Tibial nerve (tissue), 4 donors: ENCODE measurements around the gene PRCD. TPM values are rescaled to one million over a fixed set of nuclear protein-coding genes. Genes with fewer than 3 reads are reported as not detected.
A peak's percentile ranks its signal among the peaks of the same experiment; 100 is the strongest.

Source experiments
- DNase-seq, 2 donors: peaks; one replicate each; pipeline ENCODE4 v3.0.0-alpha.2; 2019; ENCODE audit warnings: low spot score in 2 of 2
- H3K27ac ChIP-seq, 4 donors: fragments of 200-600 bp; sonication (generic) in 3 of 4; one replicate each; pipeline ENCODE4 v1.5.1; 2017 to 2019; ENCODE audit warnings: mild to moderate bottlenecking in 1 of 4
- H3K27me3 ChIP-seq, 2 donors: fragments of 200-600 bp; sonication (generic) in 1 of 2; one replicate each; pipeline versions ENCODE4 v1.5.1 to v1.6.0; 2017 to 2019
- H3K36me3 ChIP-seq, 3 donors: fragments of 200-600 bp; sonication (generic); one replicate each; pipeline ENCODE4 v1.5.1; 2018 to 2019
- H3K4me1 ChIP-seq, 4 donors: fragments of 200-600 bp; sonication (generic) in 3 of 4; one replicate each; pipeline ENCODE4 v1.5.1; 2017 to 2019
- H3K4me3 ChIP-seq, 4 donors: fragments of 200-600 bp; sonication (generic) in 3 of 4; one replicate each; pipeline ENCODE4 v1.5.1; 2017 to 2019; ENCODE audit warnings: mild to moderate bottlenecking in 1 of 4, moderate library complexity in 1 of 4
- H3K9me3 ChIP-seq, 4 donors: fragments of 200-600 bp; sonication (generic) in 3 of 4; one replicate each; pipeline ENCODE4 v1.5.1; 2017 to 2019
- CTCF ChIP-seq, 5 experiments: fragments of 200-600 bp in 3 of 5; fragments of 450-650 bp in 2 of 5; sonication (generic) in 3 of 5; IDR thresholded peaks; one replicate each; pipeline ENCODE4 v1.5.1; 2016 to 2019; ENCODE audit warnings: antibody characterized with exemption in 5 of 5, mild to moderate bottlenecking in 3 of 5, moderate library complexity in 2 of 5
- EP300 ChIP-seq, 2 donors: sonication (generic); formaldehyde crosslinking; IDR thresholded peaks; one replicate each; pipeline ENCODE4 v1.6.1; 2017; ENCODE audit warnings: antibody characterized with exemption in 2 of 2, mild to moderate bottlenecking in 1 of 2
- POLR2A ChIP-seq, 2 donors: fragments of 450-650 bp; IDR thresholded peaks; one replicate each; pipeline ENCODE4 v1.6.1; 2017; ENCODE audit warnings: antibody characterized with exemption in 2 of 2, mild to moderate bottlenecking in 2 of 2, moderate library complexity in 2 of 2
- WGBS, 2 donors: methylation state at CpG; one replicate each; pipeline ENCODE4 v1.1.5; 2018; 5-methylcytosine and 5-hydroxymethylcytosine counted together
- total RNA-seq, 4 donors: library from RNA; depleted of rRNA; stranded (reverse); fragments of >200 nt; gene quantifications; one replicate each; pipeline ENCODE4 v1.1.0, GENCODE V29; 2016

Gene PRCD
- total RNA-seq, 4 donors from 2014 or later = 6.6 to 23.5 (median 14.1) TPM

DNA sequence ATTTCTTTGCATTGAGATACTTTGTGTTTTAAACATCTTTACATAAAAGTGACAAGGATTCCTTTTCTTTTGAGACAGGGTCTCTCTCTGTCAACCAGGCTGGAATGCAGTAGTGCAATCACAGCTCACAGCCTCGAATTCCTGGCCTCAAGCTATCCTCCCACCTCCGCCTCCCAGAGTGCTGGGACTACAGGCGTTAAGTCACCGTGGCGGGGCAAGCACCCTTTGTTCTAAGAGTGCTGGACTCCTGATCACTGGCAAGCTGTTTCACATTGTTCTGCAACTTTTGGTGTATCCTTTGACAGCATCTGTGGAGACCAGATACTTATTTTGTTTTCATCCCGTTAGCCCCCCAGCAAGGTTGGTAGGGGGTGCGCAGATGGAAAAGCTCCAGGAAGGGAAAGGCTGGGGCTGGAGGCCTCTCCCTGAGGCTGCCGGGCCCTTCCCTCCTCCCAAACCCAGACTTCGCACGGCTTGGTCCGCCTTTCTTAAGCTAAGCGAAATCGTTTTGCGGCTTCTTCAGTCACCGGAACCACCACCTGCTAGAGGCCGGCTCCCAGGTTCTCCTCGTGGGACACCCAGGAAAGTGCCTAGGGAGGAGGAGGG lies 44.7 kb downstream of the PRCD start:
- peak overlapping the region; percentile 86 to 95 (median 90) for H3K27ac ChIP-seq
- no peaks in the 10 kb centered on the region for H3K36me3 ChIP-seq
- WGBS, 2 donors = 17% methylated on average over 16 to 17 of the region's 17 CpGs
- no peak for DNase-seq
- TF ChIP-seq EP300 (IDR thresholded peaks at IDR 0.05) (no peak), CTCF (IDR thresholded peaks at IDR 0.05) (no peak), POLR2A (IDR thresholded peaks at IDR 0.05) (no peak)
- peaks cover 0 to 51% (median 15%) of the 10 kb centered on the region in 4 donors for H3K4me1 ChIP-seq
- H3K4me3 ChIP-seq = peak overlapping the region; percentile 56 to 76 (median 69)
- H3K9me3 ChIP-seq = no peaks in the 10 kb centered on the region
- peaks cover 0 to 12% of the 10 kb centered on the region in 2 donors for H3K27me3 ChIP-seq

DNA sequence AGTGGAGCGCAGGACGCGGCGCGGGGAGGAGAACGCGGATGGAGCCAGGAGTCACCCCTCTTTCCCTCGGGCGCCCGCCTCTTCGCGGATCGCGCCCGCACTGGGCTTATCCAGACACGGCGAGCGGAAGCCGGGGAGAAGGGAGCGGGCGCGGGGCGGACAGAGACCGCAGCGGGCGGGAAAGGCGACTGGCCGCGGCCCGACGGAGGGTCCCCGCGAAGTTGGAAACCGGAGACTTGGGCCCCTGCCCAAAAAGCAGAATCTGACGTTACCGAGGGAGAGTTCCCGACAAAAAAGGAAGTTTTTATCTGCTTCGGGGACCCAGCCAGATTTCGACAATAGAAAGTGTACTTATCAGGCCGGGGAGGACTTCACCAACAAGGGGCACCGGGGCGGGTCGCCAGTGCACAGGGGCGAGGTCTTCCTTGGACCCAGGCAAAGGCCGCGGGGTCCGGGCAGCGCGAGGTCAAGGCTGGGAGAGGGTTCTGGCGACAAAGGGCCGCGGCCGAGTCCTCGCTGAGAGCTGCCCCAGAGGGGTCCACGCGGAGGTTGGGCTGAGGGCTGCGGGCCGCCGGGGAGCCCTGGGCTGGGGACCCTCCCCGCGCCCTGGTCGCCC lies 45.3 kb downstream of the PRCD start:
- peak overlapping the region; percentile 56 to 76 (median 69) for H3K4me3 ChIP-seq
- TF ChIP-seq CTCF (IDR thresholded peaks at IDR 0.05) = no peak
- TF ChIP-seq POLR2A (IDR thresholded peaks at IDR 0.05) = no peak
- TF ChIP-seq EP300 (IDR thresholded peaks at IDR 0.05) = no peak
- H3K27ac ChIP-seq = peak overlapping the region; percentile 86 to 95 (median 90)
- WGBS, 2 donors = 0 to 2% methylated on average over 53 of the region's 62 CpGs
- no peaks in the 10 kb centered on the region for H3K36me3 ChIP-seq
- H3K4me1 ChIP-seq = peaks cover 0 to 48% (median 15%) of the 10 kb centered on the region in 4 donors
- DNase-seq = no peak
- H3K9me3 ChIP-seq = no peaks in the 10 kb centered on the region
- H3K27me3 ChIP-seq = peaks cover 0 to 12% of the 10 kb centered on the region in 2 donors

GRCh38 chr17:76585649-76586593 lies 46.1 kb downstream of the PRCD start, which contains the start of gene ST6GALNAC2:
Gene ST6GALNAC2 (minus strand): TSS chr17:76585860. CDS start chr17:76585808, 52 bp downstream.
- 1 to 2% methylated on average over 46 to 63 of the region's 84 CpGs for WGBS, 2 donors
- Histone ChIP-seq H3K4me3 (peak within 1 kb of the TSS; percentile 56 to 76 (median 69)), H3K27ac (peak within 1 kb of the TSS; percentile 86 to 95 (median 90)), H3K36me3 (no peaks in the 10 kb centered on the region), H3K9me3 (no peaks in the 10 kb centered on the region), H3K27me3 (peaks cover 0 to 12% of the 10 kb centered on the region in 2 donors), H3K4me1 (peaks cover 0 to 43% (median 14%) of the 10 kb centered on the region in 4 donors)
- DNase-seq = peak in 1 of 2 donors; percentile 32
- TF ChIP-seq CTCF (IDR thresholded peaks at IDR 0.05) = peak; percentile 25 to 77 (median 57)
- TF ChIP-seq POLR2A (IDR thresholded peaks at IDR 0.05) = peak; percentile 39 to 75
- peak in 1 of 2 donors; percentile 80 for TF ChIP-seq EP300 (IDR thresholded peaks at IDR 0.05)

DNA sequence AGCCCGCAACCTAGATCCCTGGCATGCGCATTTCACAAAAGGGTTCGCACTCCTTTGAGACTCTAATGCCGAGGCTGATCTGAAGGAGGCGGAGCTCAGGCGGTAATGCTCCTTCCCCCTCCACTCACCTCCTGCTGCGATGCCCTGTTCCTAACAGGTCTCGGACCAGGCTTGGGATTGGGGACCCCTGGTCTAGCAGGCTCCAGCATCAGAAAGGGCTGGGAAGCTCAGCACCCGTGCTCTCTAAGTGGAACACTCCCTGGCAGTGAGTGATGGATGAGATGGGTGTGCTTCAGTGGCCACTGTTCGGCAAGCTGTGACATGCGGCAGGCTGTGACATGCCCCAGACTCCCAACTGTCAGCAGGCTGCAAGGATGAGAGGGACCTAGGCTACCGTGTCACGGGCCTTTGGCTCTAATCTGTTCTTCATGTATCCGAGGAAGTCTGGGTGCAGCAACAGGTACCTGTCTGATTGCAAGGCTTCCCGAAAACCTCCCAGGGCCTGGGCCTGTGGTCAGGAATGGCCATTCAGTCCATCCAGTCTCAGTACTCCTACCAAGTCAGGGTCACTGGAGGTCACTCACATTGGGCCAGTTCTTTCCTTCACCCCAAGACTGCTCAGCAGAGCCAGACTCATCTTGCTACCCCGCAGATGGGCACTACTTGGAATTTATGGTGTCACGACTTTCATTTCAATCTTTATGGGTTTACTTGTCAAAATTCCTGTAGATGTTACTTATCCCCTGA lies 47.1 kb downstream of the PRCD start:
- no peaks in the 10 kb centered on the region for H3K36me3 ChIP-seq
- TF ChIP-seq EP300 (IDR thresholded peaks at IDR 0.05) (no peak), POLR2A (IDR thresholded peaks at IDR 0.05) (no peak), CTCF (IDR thresholded peaks at IDR 0.05) (no peak)
- H3K27me3 ChIP-seq = peaks cover 0 to 12% of the 10 kb centered on the region in 2 donors
- H3K4me1 ChIP-seq = peaks cover 0 to 35% (median 11%) of the 10 kb centered on the region in 4 donors
- DNase-seq = no peak
- peak overlapping the region in 3 of 4 donors; percentile 86 to 95 (median 92) for H3K27ac ChIP-seq
- WGBS, 2 donors = 44 to 50% methylated on average over 11 to 13 of the region's 17 CpGs
- peak overlapping the region in 2 of 4 donors; percentile 68 to 76 for H3K4me3 ChIP-seq
- H3K9me3 ChIP-seq = no peaks in the 10 kb centered on the region
